ENCODE measurements around the gene OR1S1. TPM values are rescaled to one million over a fixed set of nuclear protein-coding genes. Genes with fewer than 3 reads are reported as not detected.
"Not testable (repeated sequence)": the region's sequence is repeated elsewhere in the genome, so short reads cannot be mapped to it uniquely, and the experiment has no call there.

OR1S1 gene
- total RNA-seq (2014; rRNA removed), result not detected in 2 replicates
- not detected for Bru-seq, nascent RNA
- BruChase-seq, experiment 1, labeled RNA remaining after a 6-hour chase, result not detected
- BruChase-seq, experiment 2, labeled RNA remaining after a 2-hour chase, result not detected
- long read RNA-seq, result 0 reads

DNA sequence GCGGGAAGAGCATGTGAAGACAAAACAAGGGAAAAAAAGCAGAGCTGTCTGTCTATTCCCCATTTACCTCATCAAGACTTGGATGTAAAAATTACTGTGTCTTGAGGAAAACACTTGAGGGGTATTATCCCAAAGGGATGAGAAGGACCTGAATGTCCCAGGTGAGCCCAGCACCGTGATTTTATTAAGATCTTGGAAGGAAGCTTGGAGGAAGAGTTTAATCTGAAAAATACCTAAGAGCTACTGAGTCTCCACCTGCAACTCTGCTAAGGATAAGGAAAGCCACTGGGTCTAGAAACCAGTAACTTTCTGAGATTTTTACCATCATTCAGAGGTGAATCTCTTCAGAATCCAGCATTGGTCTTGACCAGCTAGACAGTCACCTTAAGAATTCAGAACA lies at the start of gene OR1S1:
TSS of gene OR1S1 (plus strand) at position 301 of the 400 bp plus-strand sequence.
- H4K20me1 ChIP-seq (ENCODE audit: low read length); BruUV-seq (replicated peaks); intact Hi-C loops (cut with micrococcal nuclease): not testable (repeated sequence)

DNA sequence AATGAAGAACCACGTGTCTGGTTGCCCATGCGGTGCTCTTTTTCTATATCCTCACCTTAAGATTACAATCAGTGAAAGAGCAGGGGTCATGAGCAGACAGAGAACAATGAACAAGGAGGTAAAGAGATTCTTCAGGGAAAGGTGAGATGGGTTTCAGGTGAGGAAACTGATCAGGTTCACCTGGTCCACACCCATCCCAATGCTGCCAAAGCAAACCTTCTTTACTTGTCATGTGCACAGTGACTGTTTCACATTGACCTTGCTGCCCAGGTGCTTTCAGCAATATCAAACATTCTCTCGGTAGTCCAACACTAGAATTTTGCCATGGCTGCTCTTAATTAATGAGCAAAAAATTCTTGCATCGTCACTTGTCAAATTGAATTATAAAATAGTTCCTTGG lies 48.1 kb upstream of the OR1S1 start:
- ChIA-PET POLR2A (ENCODE audit: unreplicated experiment) (no interaction called here), CTCF (no interaction called here)
- BruUV-seq (replicated peaks), result no TSS peak

More for the DNA sequence above, at the start of gene OR1S1:
- DNase-seq; ATAC-seq; H2AFZ ChIP-seq (ENCODE audit: low read length); CTCF ChIA-PET; H3K79me2 ChIP-seq (ENCODE audit: low read length); H3K4me1 ChIP-seq (ENCODE audit: insufficient read depth, low read length); H3K4me3 ChIP-seq (ENCODE audit: low read length); H3K9me3 ChIP-seq (ENCODE audit: low read length); H3F3A ChIP-seq (ENCODE audit: low read length, unreplicated experiment); H3K9ac ChIP-seq (ENCODE audit: low read length); H3K9me2 ChIP-seq (replicated peaks; ENCODE audit: low read length); H3K27ac ChIP-seq (ENCODE audit: low read length); POLR2A ChIA-PET (ENCODE audit: unreplicated experiment); H3K4me2 ChIP-seq (ENCODE audit: low read length); H3K36me3 ChIP-seq (ENCODE audit: low read depth, low read length): not testable (repeated sequence)
- peaks cover 16% of the 10 kb centered on the region; the same call in 1 of the 2 replicates for H3K27me3 ChIP-seq (ENCODE audit: low read length)

GRCh38 chr11:58164990-58165389 lies 47.5 kb upstream of the OR1S1 start:
- no peak for ATAC-seq
- BruUV-seq (replicated peaks), result no TSS peak
- POLR2A ChIA-PET (ENCODE audit: unreplicated experiment), result no interaction called here

More for the DNA sequence above, 48.1 kb upstream of the OR1S1 start:
- H3K9ac ChIP-seq (ENCODE audit: low read length), result no peak overlapping the region
- H3K27me3 ChIP-seq (ENCODE audit: low read length), result peaks cover 67% of the 10 kb centered on the region
- H2AFZ ChIP-seq (ENCODE audit: low read length), result no peak overlapping the region
- H3K79me2 ChIP-seq (ENCODE audit: low read length), result no peaks in the 10 kb centered on the region
- no peak overlapping the region for H3K4me2 ChIP-seq (ENCODE audit: low read length)
- TF ChIP-seq EZH2phosphoT487 (IDR thresholded peaks at IDR 0.05; ENCODE audit: borderline replicate concordance, low read length), result no peak
- TF ChIP-seq EZH2 (IDR thresholded peaks at IDR 0.05; ENCODE audit: low read length, unreplicated experiment), result no peak
- TF ChIP-seq, protein P1, sequence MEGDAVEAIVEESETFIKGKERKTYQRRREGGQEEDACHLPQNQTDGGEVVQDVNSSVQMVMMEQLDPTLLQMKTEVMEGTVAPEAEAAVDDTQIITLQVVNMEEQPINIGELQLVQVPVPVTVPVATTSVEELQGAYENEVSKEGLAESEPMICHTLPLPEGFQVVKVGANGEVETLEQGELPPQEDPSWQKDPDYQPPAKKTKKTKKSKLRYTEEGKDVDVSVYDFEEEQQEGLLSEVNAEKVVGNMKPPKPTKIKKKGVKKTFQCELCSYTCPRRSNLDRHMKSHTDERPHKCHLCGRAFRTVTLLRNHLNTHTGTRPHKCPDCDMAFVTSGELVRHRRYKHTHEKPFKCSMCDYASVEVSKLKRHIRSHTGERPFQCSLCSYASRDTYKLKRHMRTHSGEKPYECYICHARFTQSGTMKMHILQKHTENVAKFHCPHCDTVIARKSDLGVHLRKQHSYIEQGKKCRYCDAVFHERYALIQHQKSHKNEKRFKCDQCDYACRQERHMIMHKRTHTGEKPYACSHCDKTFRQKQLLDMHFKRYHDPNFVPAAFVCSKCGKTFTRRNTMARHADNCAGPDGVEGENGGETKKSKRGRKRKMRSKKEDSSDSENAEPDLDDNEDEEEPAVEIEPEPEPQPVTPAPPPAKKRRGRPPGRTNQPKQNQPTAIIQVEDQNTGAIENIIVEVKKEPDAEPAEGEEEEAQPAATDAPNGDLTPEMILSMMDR (conservative IDR thresholded peaks at IDR 0.05; ENCODE audit: low read depth, low read length), result no peak
- no peaks in the 10 kb centered on the region for H3K36me3 ChIP-seq (ENCODE audit: low read depth, low read length)
- no peaks in the 10 kb centered on the region for H3K9me2 ChIP-seq (replicated peaks; ENCODE audit: low read length)
- no peaks in the 10 kb centered on the region for H4K20me1 ChIP-seq (ENCODE audit: low read length)
- intact Hi-C loops (cut with micrococcal nuclease), result no loop called here
- ATAC-seq (no peak), DNase-seq (no peak)
- no peak overlapping the region for H3K4me3 ChIP-seq (ENCODE audit: low read length)
- H3K27ac ChIP-seq (ENCODE audit: low read length), result no peak overlapping the region
- no peaks in the 10 kb centered on the region for H3F3A ChIP-seq (ENCODE audit: low read length, unreplicated experiment)
- no peaks in the 10 kb centered on the region for H3K4me1 ChIP-seq (ENCODE audit: insufficient read depth, low read length)
- H3K9me3 ChIP-seq (ENCODE audit: low read length), result no peaks in the 10 kb centered on the region

More at GRCh38 chr11:58164990-58165389, 47.5 kb upstream of the OR1S1 start:
- Histone ChIP-seq H3K27ac (ENCODE audit: low read length) (no peak overlapping the region), H3K27me3 (ENCODE audit: low read length) (peaks cover 67% of the 10 kb centered on the region), H3K4me1 (ENCODE audit: insufficient read depth, low read length) (no peaks in the 10 kb centered on the region), H2AFZ (ENCODE audit: low read length) (no peak overlapping the region), H3K4me3 (ENCODE audit: low read length) (no peak overlapping the region), H3K9me3 (ENCODE audit: low read length) (no peaks in the 10 kb centered on the region), H3K36me3 (ENCODE audit: low read depth, low read length) (no peaks in the 10 kb centered on the region), H3K79me2 (ENCODE audit: low read length) (no peaks in the 10 kb centered on the region), H3F3A (ENCODE audit: low read length, unreplicated experiment) (no peaks in the 10 kb centered on the region), H3K9me2 (replicated peaks; ENCODE audit: low read length) (no peaks in the 10 kb centered on the region), H3K4me2 (ENCODE audit: low read length) (no peak overlapping the region), H3K9ac (ENCODE audit: low read length) (no peak overlapping the region), H4K20me1 (ENCODE audit: low read length) (no peaks in the 10 kb centered on the region)
- DNase-seq, result no peak
- TF ChIP-seq EZH2phosphoT487 (IDR thresholded peaks at IDR 0.05; ENCODE audit: borderline replicate concordance, low read length), result no peak
- TF ChIP-seq EZH2 (IDR thresholded peaks at IDR 0.05; ENCODE audit: low read length, unreplicated experiment), result no peak
- TF ChIP-seq, protein P1 (conservative IDR thresholded peaks at IDR 0.05; ENCODE audit: low read depth, low read length), result no peak
- intact Hi-C loops (cut with micrococcal nuclease), result no loop called here
- CTCF ChIA-PET, result no interaction called here
